SK-N-SH treated with all-trans-retinoic acid at 6 μM for 48 hours (cell line): ENCODE measurements around the gene ARHGAP26.

Experiments
- ATAC-seq: fragments of 200-7000 bp; cut with Tn5 transposase; 3 replicates; pipeline ENCODE4 v1.9.1; 2020; ENCODE audit warnings: mild to moderate bottlenecking, moderate library complexity
- ARNTL ChIP-seq: fragments of 450-650 bp; formaldehyde crosslinking; IDR thresholded peaks from 2 replicates; pipeline ENCODE4 v1.5.0; 2020; ENCODE audit warnings: low read depth, mild to moderate bottlenecking, moderate library complexity, borderline replicate concordance
- BACH2 ChIP-seq: fragments of 250-450 bp; sonication (Bioruptor Pico); IDR thresholded peaks from 2 replicates; pipeline ENCODE4 v1.9.0; 2021; ENCODE audit warnings: mild to moderate bottlenecking, borderline replicate concordance
- CSDC2 ChIP-seq: fragments of 250-450 bp; sonication (Bioruptor Pico); IDR thresholded peaks from 2 replicates; pipeline ENCODE4 v1.5.0; 2020; ENCODE audit warnings: mild to moderate bottlenecking, moderate library complexity
- ESRRG ChIP-seq: fragments of 250-450 bp; sonication (Bioruptor Pico); IDR thresholded peaks from 2 replicates; pipeline ENCODE4 v1.6.1; 2021; ENCODE audit warnings: mild to moderate bottlenecking
- GLIS3 ChIP-seq: fragments of 250-450 bp; sonication (Bioruptor Pico); IDR thresholded peaks from 2 replicates; pipeline ENCODE4 v1.5.0; 2020; ENCODE audit warnings: mild to moderate bottlenecking, moderate library complexity
- ISL1 ChIP-seq: fragments of 250-450 bp; sonication (Bioruptor Pico); IDR thresholded peaks from 2 replicates; pipeline ENCODE4 v2.1.2; 2022; ENCODE audit warnings: mild to moderate bottlenecking, moderate library complexity
- OSR1 ChIP-seq: fragments of 250-450 bp; sonication (Bioruptor Pico); IDR thresholded peaks from 2 replicates; pipeline ENCODE4 v1.8.0; 2022; ENCODE audit warnings: moderate library complexity, mild to moderate bottlenecking, inconsistent platforms
- PATZ1 ChIP-seq: fragments of 250-450 bp; sonication (Bioruptor Pico); IDR thresholded peaks from 2 replicates; pipeline ENCODE4 v1.8.0; 2020; ENCODE audit warnings: mild to moderate bottlenecking, moderate library complexity, borderline replicate concordance
- PPARA ChIP-seq: fragments of 250-450 bp; sonication (Bioruptor Pico); IDR thresholded peaks from 2 replicates; pipeline ENCODE4 v1.5.0; 2020; ENCODE audit warnings: mild to moderate bottlenecking, borderline replicate concordance
- RARB ChIP-seq: fragments of 250-450 bp; sonication (Bioruptor Pico); IDR thresholded peaks from 2 replicates; pipeline ENCODE4 v1.8.0; 2021; ENCODE audit warnings: mild to moderate bottlenecking, moderate library complexity
- TCF4 ChIP-seq: fragments of 250-450 bp; sonication (Bioruptor Pico); IDR thresholded peaks from 2 replicates; pipeline ENCODE4 v1.8.0; 2021; ENCODE audit warnings: mild to moderate bottlenecking, moderate library complexity, borderline replicate concordance
- TOX ChIP-seq: fragments of 250-450 bp; sonication (Bioruptor Pico); IDR thresholded peaks from 2 replicates; pipeline ENCODE4 v1.8.0; 2021; ENCODE audit warnings: mild to moderate bottlenecking, moderate library complexity, borderline replicate concordance
- ZC3H10 ChIP-seq: fragments of 250-450 bp; sonication (Bioruptor Pico); IDR thresholded peaks from 2 replicates; pipeline ENCODE4 v1.5.1; 2021; ENCODE audit warnings: mild to moderate bottlenecking, moderate library complexity
- ZFP3 ChIP-seq: fragments of 250-450 bp; sonication (Bioruptor Pico); IDR thresholded peaks from 2 replicates; pipeline ENCODE4 v1.5.0; 2020; ENCODE audit warnings: mild to moderate bottlenecking, moderate library complexity
- ZFP30 ChIP-seq: fragments of 450-650 bp; formaldehyde crosslinking; IDR thresholded peaks from 2 replicates; pipeline ENCODE4 v1.5.0; 2022; ENCODE audit warnings: mild to moderate bottlenecking, moderate library complexity
- ZNF565 ChIP-seq: fragments of 450-650 bp; formaldehyde crosslinking; conservative IDR thresholded peaks from 2 replicates; pipeline ENCODE4 v1.5.0; 2020; ENCODE audit warnings: low read depth, mild to moderate bottlenecking, moderate library complexity
- ZNF70 ChIP-seq: fragments of 450-650 bp; formaldehyde crosslinking; IDR thresholded peaks from 2 replicates; pipeline ENCODE4 v1.5.0; 2020; ENCODE audit warnings: mild to moderate bottlenecking, moderate library complexity
- ZNF8 ChIP-seq: fragments of 450-650 bp; formaldehyde crosslinking; IDR thresholded peaks from 2 replicates; pipeline ENCODE4 v1.5.0; 2020; ENCODE audit warnings: mild to moderate bottlenecking, moderate library complexity
- TF ChIP-seq, protein P1 (sequence below): fragments of 250-450 bp; sonication (Bioruptor Pico); IDR thresholded peaks from 2 replicates; pipeline ENCODE4 v1.5.1; 2021; ENCODE audit warnings: mild to moderate bottlenecking, moderate library complexity
- TF ChIP-seq, protein P2 (sequence below): fragments of 250-450 bp; sonication (Bioruptor Pico); IDR thresholded peaks from 2 replicates; pipeline ENCODE4 v1.5.1; 2020; ENCODE audit warnings: low read depth, mild to moderate bottlenecking, moderate library complexity
- TF ChIP-seq, protein P3 (sequence below): fragments of 250-450 bp; sonication (Bioruptor Pico); IDR thresholded peaks from 2 replicates; pipeline ENCODE4 v1.5.0; 2020; ENCODE audit warnings: mild to moderate bottlenecking, moderate library complexity

The ARHGAP26 gene

GRCh38 chr5:143170104-143170503, 399.9 kb downstream of the ARHGAP26 start:
- ATAC-seq: no peak
- TF ChIP-seq TCF4 (no peak), GLIS3 (no peak), ZNF8 (CRISPR knock-in tag) (no peak), PATZ1 (no peak), TOX (CRISPR knock-in tag) (no peak), ARNTL (CRISPR knock-in tag) (no peak), ZFP3 (no peak), ISL1 (CRISPR knock-in tag) (no peak), ZNF70 (CRISPR knock-in tag) (no peak), ESRRG (CRISPR knock-in tag) (no peak), ZNF565 (CRISPR knock-in tag) (no peak), OSR1 (CRISPR knock-in tag) (no peak), ZFP30 (CRISPR knock-in tag) (no peak), CSDC2 (CRISPR knock-in tag) (no peak), RARB (CRISPR knock-in tag) (no peak), ZC3H10 (CRISPR knock-in tag) (no peak)
- TF ChIP-seq, protein P1, sequence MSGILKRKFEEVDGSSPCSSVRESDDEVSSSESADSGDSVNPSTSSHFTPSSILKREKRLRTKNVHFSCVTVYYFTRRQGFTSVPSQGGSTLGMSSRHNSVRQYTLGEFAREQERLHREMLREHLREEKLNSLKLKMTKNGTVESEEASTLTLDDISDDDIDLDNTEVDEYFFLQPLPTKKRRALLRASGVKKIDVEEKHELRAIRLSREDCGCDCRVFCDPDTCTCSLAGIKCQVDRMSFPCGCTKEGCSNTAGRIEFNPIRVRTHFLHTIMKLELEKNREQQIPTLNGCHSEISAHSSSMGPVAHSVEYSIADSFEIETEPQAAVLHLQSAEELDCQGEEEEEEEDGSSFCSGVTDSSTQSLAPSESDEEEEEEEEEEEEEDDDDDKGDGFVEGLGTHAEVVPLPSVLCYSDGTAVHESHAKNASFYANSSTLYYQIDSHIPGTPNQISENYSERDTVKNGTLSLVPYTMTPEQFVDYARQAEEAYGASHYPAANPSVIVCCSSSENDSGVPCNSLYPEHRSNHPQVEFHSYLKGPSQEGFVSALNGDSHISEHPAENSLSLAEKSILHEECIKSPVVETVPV: no peak
- TF ChIP-seq, protein P2, sequence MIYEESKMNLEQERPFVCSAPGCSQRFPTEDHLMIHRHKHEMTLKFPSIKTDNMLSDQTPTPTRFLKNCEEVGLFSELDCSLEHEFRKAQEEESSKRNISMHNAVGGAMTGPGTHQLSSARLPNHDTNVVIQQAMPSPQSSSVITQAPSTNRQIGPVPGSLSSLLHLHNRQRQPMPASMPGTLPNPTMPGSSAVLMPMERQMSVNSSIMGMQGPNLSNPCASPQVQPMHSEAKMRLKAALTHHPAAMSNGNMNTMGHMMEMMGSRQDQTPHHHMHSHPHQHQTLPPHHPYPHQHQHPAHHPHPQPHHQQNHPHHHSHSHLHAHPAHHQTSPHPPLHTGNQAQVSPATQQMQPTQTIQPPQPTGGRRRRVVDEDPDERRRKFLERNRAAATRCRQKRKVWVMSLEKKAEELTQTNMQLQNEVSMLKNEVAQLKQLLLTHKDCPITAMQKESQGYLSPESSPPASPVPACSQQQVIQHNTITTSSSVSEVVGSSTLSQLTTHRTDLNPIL: no peak
- TF ChIP-seq, protein P3, sequence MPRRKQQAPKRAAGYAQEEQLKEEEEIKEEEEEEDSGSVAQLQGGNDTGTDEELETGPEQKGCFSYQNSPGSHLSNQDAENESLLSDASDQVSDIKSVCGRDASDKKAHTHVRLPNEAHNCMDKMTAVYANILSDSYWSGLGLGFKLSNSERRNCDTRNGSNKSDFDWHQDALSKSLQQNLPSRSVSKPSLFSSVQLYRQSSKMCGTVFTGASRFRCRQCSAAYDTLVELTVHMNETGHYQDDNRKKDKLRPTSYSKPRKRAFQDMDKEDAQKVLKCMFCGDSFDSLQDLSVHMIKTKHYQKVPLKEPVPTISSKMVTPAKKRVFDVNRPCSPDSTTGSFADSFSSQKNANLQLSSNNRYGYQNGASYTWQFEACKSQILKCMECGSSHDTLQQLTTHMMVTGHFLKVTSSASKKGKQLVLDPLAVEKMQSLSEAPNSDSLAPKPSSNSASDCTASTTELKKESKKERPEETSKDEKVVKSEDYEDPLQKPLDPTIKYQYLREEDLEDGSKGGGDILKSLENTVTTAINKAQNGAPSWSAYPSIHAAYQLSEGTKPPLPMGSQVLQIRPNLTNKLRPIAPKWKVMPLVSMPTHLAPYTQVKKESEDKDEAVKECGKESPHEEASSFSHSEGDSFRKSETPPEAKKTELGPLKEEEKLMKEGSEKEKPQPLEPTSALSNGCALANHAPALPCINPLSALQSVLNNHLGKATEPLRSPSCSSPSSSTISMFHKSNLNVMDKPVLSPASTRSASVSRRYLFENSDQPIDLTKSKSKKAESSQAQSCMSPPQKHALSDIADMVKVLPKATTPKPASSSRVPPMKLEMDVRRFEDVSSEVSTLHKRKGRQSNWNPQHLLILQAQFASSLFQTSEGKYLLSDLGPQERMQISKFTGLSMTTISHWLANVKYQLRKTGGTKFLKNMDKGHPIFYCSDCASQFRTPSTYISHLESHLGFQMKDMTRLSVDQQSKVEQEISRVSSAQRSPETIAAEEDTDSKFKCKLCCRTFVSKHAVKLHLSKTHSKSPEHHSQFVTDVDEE (CRISPR knock-in tag): no peak

DNA sequence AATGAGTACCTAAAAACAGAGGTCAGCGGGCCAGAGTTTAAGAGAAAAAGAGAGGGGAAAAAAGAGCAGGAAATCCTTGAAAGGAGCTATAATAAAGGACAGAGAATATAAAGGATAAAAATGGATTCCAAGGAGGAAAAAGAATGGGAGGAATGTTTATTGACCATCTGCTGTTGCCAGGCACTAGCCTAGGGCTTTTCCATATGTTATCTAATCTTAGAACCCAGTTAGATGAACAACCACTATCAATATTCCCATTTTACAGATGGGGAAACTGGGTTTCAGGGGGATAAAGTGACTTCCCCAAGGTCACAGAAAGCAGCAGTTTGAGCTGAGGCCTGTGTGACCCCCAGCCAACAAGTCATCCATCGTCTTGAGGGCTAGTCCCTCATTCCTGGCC, 400.8 kb downstream of the ARHGAP26 start:
- ATAC-seq: no peak
- TF ChIP-seq OSR1 (CRISPR knock-in tag) (no peak), TCF4 (no peak), GLIS3 (no peak)
- TF ChIP-seq, protein P1: no peak

- ATAC-seq: no peak
- TF ChIP-seq PPARA (CRISPR knock-in tag) (no peak), ISL1 (CRISPR knock-in tag) (no peak), ESRRG (CRISPR knock-in tag) (no peak), ARNTL (CRISPR knock-in tag) (no peak), CSDC2 (CRISPR knock-in tag) (no peak), GLIS3 (no peak), BACH2 (no peak), ZC3H10 (CRISPR knock-in tag) (no peak), TOX (CRISPR knock-in tag) (no peak)
Observed at GRCh38 chr5:143172739-143173138, 402.6 kb downstream of the ARHGAP26 start.
